Activated CD4-positive, alpha-beta T cell treated with anti-CD3 and anti-CD28 coated beads, Interleukin-2, amount 10 ng/mL, durations not matched to agents 24 days and 14 days (primary cell): ENCODE measurements around the gene SCN1B. TPM values are rescaled to one million over a fixed set of nuclear protein-coding genes. Genes with fewer than 3 reads are reported as not detected.

Experiments
- DNase-seq: peaks from one replicate; pipeline ENCODE4 v3.0.0; 2022
- H3K27ac Mint-ChIP-seq: one replicate; pipeline ENCODE4 v1.8.0; 2022; ENCODE audit warnings: mild to moderate bottlenecking, mixed read lengths
- H3K27me3 Mint-ChIP-seq: one replicate; pipeline ENCODE4 v1.8.0; 2022; ENCODE audit warnings: mixed read lengths
- H3K36me3 Mint-ChIP-seq: one replicate; pipeline ENCODE4 v1.8.0; 2022; ENCODE audit warnings: low read depth, mild to moderate bottlenecking, mixed read lengths
- H3K4me1 Mint-ChIP-seq: one replicate; pipeline ENCODE4 v1.8.0; 2021; ENCODE audit warnings: mixed read lengths
- H3K4me3 Mint-ChIP-seq: one replicate; pipeline ENCODE4 v1.8.0; 2022; ENCODE audit warnings: mild to moderate bottlenecking, moderate library complexity, mixed read lengths
- H3K9me3 Mint-ChIP-seq: one replicate; pipeline ENCODE4 v1.8.0; 2021; ENCODE audit warnings: mixed read lengths
- intact Hi-C: fragments of 100-400 bp; cut with micrococcal nuclease; formaldehyde crosslinking; loops from one replicate; pipeline ENCODE4 v1.15.1; 2023
- total RNA-seq: library from RNA; stranded (reverse); gene quantifications from 2 replicates; pipeline ENCODE4 v1.2.3, GENCODE V29; 2022

Gene SCN1B
- total RNA-seq, 1 donor from 2014 or later: 0.96 TPM

DNA sequence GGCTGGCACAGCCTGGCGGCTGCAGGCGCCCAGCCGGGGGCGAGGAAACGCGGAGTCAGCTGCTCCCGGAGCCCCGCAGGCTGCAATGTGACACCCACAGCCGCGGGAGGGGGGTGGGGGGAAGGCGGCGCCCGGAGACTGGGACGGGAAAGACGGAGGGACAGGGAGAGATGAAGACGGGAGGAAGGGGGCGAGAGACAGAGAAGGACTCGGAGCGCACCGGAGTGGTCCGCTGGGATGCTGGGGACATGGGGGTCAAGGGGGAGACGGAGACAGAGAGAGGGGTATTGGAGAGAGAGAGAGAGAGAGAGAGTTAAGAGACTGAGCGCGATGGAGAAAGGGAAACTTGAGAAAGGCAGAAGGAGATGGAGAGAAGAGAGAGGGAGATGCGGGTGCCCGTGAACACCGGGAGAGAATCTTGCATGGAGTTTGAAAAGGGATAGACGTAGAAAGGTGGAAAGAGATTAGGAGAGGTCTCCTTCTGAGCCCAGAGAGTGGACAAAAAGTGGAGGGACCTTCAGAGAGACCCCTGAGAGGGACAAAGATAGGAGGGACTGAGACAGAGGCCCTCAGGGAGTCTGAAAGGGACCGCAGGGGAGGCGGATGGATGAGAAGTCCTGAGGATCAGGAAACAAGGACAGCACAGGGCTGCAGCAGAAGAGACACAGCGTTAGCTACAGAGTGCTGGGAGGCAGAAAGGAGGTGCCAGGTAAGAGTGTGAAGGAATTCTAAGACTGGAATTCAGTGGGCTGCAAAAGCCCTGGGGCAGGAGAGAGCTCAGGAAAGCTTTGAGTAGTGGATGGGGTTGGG is 1.0 kb downstream of the SCN1B start:
- no peak overlapping the region for H3K27ac Mint-ChIP-seq
- H3K36me3 Mint-ChIP-seq: peaks cover 18% of the 10 kb centered on the region
- H3K27me3 Mint-ChIP-seq: peaks cover 25% of the 10 kb centered on the region
- intact Hi-C loops: no loop called here
- peak overlapping the region; percentile 72 for H3K4me3 Mint-ChIP-seq
- DNase-seq: no peak
- H3K4me1 Mint-ChIP-seq: peaks cover 6% of the 10 kb centered on the region
- H3K9me3 Mint-ChIP-seq: no peaks in the 10 kb centered on the region

DNA sequence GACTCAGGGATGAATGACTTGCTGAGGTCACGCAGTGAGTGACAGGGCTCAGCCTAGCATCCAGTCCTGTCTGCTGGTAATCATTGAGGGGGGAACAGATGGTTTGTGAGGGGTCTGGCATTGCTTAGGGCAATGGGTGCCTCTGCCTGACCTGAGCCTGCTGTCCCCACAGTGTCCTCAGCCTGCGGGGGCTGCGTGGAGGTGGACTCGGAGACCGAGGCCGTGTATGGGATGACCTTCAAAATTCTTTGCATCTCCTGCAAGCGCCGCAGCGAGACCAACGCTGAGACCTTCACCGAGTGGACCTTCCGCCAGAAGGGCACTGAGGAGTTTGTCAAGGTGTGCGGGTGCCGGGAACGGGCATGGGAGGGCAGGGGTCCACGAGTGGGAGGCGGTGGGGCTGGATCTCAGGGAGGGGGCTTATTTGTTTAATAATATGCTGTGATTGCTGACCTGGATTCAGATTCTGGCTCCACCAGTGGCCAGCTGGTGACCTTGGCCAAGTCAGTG is 2.1 kb downstream of the SCN1B start:
- H3K9me3 Mint-ChIP-seq: no peaks in the 10 kb centered on the region
- no peak overlapping the region for H3K27ac Mint-ChIP-seq
- intact Hi-C loops: no loop called here
- peaks cover 6% of the 10 kb centered on the region for H3K4me1 Mint-ChIP-seq
- H3K27me3 Mint-ChIP-seq: peaks cover 25% of the 10 kb centered on the region
- peaks cover 9% of the 10 kb centered on the region for H3K36me3 Mint-ChIP-seq
- no peak overlapping the region for H3K4me3 Mint-ChIP-seq
- no peak for DNase-seq

DNA sequence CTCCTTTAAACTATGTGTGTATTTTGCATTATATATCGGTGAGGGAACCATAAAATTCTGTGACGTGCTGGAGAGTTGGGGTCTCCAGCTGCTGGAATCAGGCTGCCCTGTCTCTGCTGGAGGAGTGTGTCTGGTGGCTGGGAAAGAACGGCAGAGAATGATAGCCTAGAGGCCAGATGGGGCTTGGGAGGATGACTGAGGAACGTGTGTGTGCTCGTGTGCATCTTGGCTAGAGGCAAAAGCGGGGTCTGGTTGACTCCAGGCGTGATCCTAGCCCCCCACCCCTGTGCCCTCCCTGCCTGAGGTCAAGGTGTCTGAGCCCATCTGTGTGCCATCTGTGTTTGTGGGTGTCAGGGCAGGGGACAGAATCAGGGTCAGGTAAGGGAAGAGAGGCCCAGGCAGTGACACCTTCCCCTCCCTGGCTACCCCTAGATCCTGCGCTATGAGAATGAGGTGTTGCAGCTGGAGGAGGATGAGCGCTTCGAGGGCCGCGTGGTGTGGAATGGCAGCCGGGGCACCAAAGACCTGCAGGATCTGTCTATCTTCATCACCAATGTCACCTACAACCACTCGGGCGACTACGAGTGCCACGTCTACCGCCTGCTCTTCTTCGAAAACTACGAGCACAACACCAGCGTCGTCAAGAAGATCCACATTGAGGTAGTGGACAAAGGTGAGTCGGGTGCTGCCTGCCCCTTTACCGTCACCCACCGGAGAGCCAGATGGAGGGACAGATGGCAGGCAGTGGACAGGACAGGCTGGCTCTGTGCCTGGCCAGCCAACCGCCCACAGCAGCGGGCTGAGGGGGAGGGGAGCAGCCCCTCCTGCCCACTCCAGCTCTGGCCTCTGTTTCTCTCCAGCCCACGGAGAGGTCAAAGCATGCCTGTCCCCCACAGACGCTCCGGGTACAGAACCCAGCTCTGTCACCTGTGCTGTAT is 3.1 kb downstream of the SCN1B start:
- H3K27me3 Mint-ChIP-seq: peaks cover 26% of the 10 kb centered on the region
- no peak overlapping the region for H3K4me3 Mint-ChIP-seq
- no peaks in the 10 kb centered on the region for H3K9me3 Mint-ChIP-seq
- intact Hi-C loops: no loop called here
- H3K27ac Mint-ChIP-seq: no peak overlapping the region
- DNase-seq: no peak
- H3K4me1 Mint-ChIP-seq: peaks cover 6% of the 10 kb centered on the region
- H3K36me3 Mint-ChIP-seq: peaks cover 2% of the 10 kb centered on the region

DNA sequence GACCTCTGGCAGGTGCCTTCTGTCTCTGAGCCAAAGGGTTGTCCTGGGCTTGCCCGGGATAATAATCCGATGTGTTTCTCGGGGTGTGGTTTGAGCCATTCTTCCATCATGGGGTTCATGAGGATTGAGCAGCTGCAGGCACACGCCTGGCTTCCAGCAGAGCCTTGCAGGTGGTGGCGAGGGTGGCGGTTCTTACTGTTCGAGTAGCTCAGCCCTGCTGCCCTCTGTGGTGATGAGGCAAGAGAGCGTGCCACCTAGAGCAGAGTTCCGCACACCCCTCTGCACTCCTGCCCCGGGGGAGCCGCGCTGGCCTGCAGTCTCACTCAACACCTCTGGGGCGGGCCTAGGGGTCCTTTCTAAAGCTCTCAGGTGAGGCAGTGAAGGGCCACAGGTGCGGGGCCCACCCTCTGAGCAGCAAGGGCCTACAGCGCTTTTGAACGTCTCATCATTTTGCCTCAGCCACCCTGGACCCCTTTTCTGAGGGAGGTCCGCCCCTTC is 3.8 kb downstream of the SCN1B start:
- Mint-ChIP-seq H3K36me3 (no peaks in the 10 kb centered on the region), H3K9me3 (no peaks in the 10 kb centered on the region)
- intact Hi-C loops: no loop called here

DNA sequence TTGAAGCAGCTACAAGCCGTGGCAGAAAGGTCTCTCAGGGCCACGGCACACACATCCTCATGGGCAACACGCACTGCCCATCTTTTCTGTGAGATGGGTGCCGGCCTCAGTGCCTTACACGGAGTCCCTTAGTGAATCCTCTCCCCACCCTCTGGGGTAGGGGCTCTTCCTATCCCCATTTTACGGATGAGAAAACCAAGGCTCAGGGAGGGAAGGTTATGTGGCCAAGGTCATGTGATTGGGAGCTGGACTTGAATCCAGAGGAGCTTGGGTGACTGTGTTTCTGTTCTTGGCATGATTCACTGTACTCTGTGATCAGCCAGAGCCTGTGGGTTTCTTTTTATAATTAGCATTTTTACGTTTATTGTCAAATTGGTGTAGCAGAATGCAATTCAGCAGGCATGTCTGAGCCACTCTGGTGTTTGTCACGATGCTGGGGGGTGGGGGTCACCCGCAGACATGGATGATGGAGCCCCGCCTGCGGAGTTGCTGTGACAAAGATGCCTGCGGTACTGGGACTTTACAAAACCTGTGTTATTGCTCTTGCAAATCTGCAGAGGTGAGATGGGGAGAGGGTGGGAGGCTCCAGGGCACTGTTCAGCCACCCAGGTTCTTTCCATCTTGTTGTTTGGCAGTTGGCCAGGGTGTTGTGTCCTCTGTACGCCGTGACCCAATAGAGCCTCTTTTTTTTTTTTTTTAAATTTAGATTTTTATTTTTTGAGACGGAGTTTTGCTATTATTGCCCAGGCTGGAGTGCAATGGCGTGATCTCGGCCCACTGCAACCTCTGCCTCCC is 4.5 kb downstream of the SCN1B start:
- H3K27me3 Mint-ChIP-seq: peaks cover 28% of the 10 kb centered on the region
- no peak for DNase-seq
- H3K9me3 Mint-ChIP-seq: no peaks in the 10 kb centered on the region
- no peaks in the 10 kb centered on the region for H3K36me3 Mint-ChIP-seq
- peaks cover 6% of the 10 kb centered on the region for H3K4me1 Mint-ChIP-seq
- H3K4me3 Mint-ChIP-seq: no peak overlapping the region
- intact Hi-C loops: no loop called here
- H3K27ac Mint-ChIP-seq: no peak overlapping the region

More for the DNA sequence above, 3.8 kb downstream of the SCN1B start:
- Mint-ChIP-seq H3K27ac (no peak overlapping the region), H3K4me1 (peaks cover 6% of the 10 kb centered on the region), H3K4me3 (no peak overlapping the region), H3K27me3 (peaks cover 29% of the 10 kb centered on the region)
- DNase-seq: no peak

DNA sequence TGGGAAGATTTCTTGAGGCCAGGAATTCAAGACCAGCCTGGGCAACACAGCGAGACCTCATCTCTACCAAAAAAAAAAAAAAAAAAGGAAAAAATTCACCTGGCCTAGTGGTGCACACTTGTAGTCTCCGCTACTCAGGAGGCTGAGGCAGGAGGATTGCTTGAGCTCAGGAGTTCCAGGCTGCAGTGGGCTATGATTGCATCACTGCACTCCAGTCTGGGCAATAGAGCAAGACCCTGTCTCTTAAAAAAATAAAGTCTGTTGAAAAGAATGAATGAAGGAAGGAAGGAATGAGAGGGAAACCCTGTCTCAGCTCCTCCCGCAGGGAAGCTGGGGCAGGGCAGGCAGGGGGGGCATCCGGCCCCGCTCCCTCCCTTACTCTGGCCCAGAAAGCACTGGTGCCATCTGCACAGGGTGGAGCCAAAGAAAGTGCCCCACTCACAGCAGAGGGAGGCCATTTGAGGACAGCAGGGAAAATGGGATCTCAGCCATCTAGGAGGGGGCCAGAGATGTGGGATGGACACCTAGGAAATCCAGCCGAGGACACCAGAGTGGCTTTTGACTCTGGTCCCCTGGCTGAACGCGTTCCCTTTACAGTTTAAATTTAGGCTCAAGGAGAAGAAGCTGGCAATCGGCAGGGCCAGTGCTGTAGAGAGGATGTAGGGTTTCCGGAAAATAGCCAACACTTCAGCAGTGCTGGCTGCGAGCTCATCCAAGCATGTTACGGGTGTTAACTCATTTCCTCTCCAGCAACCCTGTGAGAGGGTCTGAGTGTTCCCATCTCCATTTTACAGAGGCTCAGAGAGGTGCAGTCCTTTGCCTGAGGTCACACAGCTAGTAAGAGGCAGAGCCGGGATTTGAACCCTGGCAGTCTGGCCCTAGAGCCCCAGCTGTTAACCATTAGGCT is 7.7 kb downstream of the SCN1B start:
- intact Hi-C loops: no loop called here
- Mint-ChIP-seq H3K27ac (no peak overlapping the region), H3K27me3 (peaks cover 25% of the 10 kb centered on the region), H3K36me3 (no peaks in the 10 kb centered on the region), H3K4me1 (peaks cover 9% of the 10 kb centered on the region), H3K9me3 (no peaks in the 10 kb centered on the region), H3K4me3 (no peak overlapping the region)
- DNase-seq: no peak

DNA sequence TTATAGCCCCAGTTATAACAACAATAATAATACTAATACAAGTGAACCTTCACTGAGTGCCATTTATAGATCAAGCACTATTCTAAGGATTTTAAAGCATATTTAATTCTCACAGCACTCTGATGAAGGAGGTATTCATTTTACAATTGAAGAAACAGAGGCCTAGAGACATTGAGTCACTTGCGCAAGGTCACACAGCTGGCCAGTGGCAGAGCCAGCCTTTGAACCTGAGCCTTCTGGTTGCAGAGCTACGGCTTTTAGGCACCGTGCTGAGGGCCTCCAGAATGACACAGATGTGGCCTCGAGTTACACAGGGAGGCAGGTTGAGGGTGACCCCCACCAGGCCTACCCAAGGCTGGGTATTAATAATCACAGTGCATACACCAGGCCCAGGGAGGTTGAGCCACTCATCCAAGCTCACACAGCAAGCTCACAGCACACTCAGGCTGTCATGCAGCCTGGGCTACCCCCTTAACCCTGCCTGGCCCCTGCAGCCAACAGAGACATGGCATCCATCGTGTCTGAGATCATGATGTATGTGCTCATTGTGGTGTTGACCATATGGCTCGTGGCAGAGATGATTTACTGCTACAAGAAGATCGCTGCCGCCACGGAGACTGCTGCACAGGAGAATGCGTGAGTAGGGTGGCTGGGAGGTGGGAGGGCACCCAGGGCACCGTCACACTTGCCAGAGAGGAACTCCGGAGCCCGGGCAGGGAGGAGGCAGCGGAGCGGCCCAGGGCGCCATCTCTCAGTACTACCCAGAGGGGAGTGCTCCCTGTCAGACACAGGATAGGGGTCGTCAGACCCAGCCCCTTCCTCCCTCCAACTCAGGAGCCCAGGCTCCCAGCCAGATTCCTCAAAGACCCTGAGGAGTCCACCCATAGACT is 8.6 kb downstream of the SCN1B start:
- Mint-ChIP-seq H3K36me3 (no peaks in the 10 kb centered on the region), H3K4me3 (no peak overlapping the region), H3K9me3 (no peaks in the 10 kb centered on the region), H3K4me1 (peaks cover 9% of the 10 kb centered on the region), H3K27ac (no peak overlapping the region), H3K27me3 (peaks cover 20% of the 10 kb centered on the region)
- intact Hi-C loops: no loop called here
- no peak for DNase-seq

DNA sequence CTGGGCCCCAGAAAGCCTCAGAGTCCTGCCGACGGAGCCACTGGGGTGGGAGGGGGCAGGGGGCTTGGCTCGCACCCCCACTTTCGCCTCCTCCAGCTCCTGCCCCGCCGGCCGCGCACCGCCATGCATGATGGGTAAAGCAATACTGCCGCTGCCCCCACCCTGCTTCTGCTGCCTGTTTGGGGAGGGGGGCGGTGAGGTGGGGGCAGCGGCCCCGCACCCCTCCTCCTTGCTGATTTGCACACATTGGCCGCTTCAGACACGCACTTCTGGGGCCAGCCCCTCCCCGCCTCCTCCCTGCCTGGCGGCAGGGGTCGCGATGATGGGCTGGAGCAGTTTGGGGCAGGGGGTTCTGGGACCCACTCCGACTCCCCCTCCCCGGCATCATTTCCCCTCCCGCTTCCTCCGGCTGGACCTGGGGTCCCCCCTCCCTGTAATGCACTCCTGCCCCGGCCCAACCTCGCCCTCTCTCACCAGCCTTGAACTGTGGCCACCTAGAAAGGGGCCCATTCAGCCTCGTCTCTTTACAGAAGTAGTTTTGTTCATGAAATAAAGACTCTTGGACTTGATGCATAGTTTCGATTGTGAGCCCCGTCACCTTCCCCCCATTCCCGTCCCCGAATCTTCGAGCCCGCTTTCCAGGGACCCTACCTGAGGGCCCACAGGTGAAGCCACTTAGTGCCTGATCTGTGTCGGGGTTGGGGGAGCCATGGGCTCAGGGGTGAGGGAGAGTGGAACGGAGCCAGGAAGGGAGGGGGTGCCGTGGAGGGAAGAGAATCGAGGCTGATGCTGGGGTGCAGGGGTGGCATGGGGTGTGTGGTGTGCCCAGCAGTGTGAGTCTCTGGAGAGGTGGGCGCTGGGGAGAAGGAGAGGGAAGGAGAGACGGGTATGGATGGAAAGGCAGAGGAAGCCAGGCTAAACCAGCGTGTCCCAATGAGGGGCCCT is 9.9 kb downstream of the SCN1B start:
- peak overlapping the region; percentile 11 for H3K4me3 Mint-ChIP-seq

DNA sequence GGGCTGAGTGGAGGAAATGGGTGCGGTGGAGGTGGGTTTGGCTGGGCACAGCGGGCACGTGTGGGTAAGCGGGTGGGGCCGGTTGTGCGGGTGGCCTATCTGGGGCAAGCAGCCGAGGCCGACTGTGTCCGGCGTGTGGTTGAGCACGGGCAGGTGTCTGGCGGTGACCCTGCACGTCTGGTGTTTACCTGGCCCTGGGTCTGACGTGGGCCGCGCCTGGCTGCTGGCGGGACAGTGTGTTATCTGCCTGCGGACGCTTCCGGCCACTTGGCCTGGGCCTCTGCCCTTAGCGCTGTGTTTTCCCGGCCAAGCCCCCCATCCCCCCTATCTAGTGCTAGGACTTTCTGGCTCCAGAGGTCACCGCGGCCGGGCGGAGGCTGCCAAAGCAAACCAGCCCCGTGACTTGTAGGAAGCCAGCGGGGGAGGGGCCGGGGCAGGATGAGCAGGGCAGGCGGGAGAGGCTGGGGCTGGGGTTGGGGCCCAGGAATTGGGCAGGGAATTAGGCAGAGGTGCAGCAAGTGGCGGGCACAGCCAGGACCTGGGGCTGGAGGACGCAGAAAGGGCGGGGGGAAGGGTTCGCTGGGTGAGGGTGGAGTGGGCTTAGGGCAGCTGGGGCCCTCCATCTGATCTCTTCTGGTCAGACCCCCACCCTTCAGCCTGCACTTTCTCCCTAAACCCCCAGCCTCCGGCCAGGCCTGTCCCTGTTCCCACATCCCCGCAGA is 10.7 kb downstream of the SCN1B start:
- peak overlapping the region; percentile 12 for H3K4me3 Mint-ChIP-seq
- peaks cover 17% of the 10 kb centered on the region for H3K27me3 Mint-ChIP-seq
- no peak overlapping the region for H3K27ac Mint-ChIP-seq
- no peak for DNase-seq
- no peaks in the 10 kb centered on the region for H3K9me3 Mint-ChIP-seq
- no peaks in the 10 kb centered on the region for H3K36me3 Mint-ChIP-seq
- H3K4me1 Mint-ChIP-seq: peaks cover 17% of the 10 kb centered on the region
- intact Hi-C loops: no loop called here

More for the DNA sequence above, 9.9 kb downstream of the SCN1B start:
- no peak overlapping the region for H3K27ac Mint-ChIP-seq
- DNase-seq: no peak
- H3K36me3 Mint-ChIP-seq: no peaks in the 10 kb centered on the region
- no peaks in the 10 kb centered on the region for H3K9me3 Mint-ChIP-seq
- H3K4me1 Mint-ChIP-seq: peaks cover 11% of the 10 kb centered on the region
- peaks cover 17% of the 10 kb centered on the region for H3K27me3 Mint-ChIP-seq
- intact Hi-C loops: no loop called here

DNA sequence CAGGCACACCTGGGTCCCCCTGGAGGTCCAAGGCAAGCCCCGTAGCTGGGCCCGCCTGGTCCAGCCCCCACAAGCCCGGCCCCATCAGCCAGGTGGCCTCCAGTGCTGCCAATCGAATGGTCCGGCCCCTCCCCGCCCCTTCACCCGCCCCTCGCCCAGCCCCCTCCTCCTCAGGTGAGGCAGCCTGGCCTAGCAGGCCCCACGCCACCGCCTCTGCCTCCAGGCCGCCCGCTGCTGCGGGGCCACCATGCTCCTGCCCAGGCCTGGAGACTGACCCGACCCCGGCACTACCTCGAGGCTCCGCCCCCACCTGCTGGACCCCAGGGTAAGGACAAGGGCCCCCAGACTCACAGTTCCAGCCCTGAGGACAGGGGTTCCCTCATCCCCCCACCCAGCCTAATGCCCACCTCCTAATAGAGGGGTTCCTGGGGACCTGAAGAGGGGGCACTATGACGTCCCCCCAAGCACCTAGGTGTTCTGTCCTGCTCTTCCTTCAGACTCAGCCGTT is 11.3 kb downstream of the SCN1B start, which contains the start of gene HPN:
Gene HPN, plus strand, starts transcription at position 174 of the 508 bp plus-strand sequence. CDS start 786 bp downstream, outside the sequence.
- peak within 1 kb of the TSS; percentile 12 for H3K4me3 Mint-ChIP-seq
- no peak within 1 kb of the TSS for H3K27ac Mint-ChIP-seq
- H3K9me3 Mint-ChIP-seq: no peaks in the 10 kb centered on the region
- peaks cover 17% of the 10 kb centered on the region for H3K4me1 Mint-ChIP-seq
- no peak for DNase-seq
- H3K27me3 Mint-ChIP-seq: peaks cover 17% of the 10 kb centered on the region
- intact Hi-C loops: no loop called here
- H3K36me3 Mint-ChIP-seq: no peaks in the 10 kb centered on the region
